ENCODE results near the gene BANF1.

BANF1 gene

DNA sequence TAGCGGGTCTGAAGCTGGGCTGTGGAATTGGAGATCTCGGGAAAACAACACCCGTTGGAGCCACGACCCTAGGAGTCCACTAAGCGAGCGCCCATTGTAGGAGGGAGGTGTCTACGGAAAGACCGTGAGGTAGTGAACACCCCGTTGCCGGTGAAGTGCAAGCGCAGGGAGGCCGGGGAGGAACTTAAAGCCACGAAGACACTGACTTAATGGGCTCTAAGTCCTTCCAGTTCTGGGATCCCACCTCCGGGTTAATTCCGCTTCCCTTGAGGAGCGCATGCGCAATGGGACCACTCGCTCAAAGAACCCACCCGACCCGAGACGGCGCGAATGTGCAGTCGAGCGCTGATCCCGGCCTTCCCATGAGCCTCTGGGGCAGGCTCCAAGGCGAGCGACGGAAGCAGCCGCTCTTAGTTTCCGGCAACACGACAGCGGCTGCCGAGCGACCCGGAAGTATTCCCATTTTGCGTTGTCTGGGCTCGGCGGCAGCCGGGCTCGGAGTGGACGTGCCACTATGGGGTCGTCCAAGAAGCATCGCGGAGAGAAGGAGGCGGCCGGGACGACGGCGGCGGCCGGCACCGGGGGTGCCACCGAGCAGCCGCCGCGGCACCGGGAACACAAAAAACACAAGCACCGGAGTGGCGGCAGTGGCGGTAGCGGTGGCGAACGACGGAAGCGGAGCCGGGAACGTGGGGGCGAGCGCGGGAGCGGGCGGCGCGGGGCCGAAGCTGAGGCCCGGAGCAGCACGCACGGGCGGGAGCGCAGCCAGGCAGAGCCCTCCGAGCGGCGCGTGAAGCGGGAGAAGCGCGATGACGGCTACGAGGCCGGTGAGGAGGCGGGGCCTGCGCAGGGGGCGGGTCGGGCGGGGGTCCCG, 40.8 kb upstream of the BANF1 start, which contains the start of gene SART1:
Gene SART1 (plus strand): TSS at position 468 of the 874 bp plus-strand sequence. CDS start 47 bp downstream, at position 515.
- peak; percentile 86 for DNase-seq (ENCODE audit: low read depth)
- peak within 1 kb of the TSS; percentile 72 for H3K4me3 ChIP-seq (ENCODE audit: low read depth, low read length)
- TF ChIP-seq, protein P1, sequence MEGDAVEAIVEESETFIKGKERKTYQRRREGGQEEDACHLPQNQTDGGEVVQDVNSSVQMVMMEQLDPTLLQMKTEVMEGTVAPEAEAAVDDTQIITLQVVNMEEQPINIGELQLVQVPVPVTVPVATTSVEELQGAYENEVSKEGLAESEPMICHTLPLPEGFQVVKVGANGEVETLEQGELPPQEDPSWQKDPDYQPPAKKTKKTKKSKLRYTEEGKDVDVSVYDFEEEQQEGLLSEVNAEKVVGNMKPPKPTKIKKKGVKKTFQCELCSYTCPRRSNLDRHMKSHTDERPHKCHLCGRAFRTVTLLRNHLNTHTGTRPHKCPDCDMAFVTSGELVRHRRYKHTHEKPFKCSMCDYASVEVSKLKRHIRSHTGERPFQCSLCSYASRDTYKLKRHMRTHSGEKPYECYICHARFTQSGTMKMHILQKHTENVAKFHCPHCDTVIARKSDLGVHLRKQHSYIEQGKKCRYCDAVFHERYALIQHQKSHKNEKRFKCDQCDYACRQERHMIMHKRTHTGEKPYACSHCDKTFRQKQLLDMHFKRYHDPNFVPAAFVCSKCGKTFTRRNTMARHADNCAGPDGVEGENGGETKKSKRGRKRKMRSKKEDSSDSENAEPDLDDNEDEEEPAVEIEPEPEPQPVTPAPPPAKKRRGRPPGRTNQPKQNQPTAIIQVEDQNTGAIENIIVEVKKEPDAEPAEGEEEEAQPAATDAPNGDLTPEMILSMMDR (IDR thresholded peaks at IDR 0.05; ENCODE audit: control insufficient read depth, extremely low read depth, insufficient read depth): no peak

DNA sequence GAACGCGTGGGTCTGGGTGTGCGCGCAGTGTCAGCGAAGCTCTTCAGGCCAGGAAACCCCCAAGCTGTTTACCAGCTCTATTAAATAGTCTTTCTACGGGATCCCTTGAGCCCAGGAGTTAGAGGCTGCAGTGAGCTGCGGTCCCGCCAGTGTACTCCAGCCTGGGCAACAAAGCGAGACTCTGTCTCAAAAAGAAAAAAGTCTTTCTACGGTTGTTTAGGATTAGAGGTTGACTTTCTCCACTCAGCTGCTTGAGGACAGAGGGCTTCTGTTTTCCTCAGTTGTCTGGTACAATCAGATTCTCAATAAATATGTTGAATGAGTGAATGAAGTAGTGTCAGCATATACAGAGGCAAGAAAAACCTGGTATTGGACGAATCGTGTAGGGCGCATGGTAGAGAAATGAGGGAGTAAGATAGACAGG, 40.1 kb upstream of the BANF1 start:
- peak overlapping the region; percentile 72 for H3K4me3 ChIP-seq (ENCODE audit: low read depth, low read length)
- TF ChIP-seq, protein P1 (IDR thresholded peaks at IDR 0.05; ENCODE audit: control insufficient read depth, extremely low read depth, insufficient read depth): no peak
- DNase-seq (ENCODE audit: low read depth): no peak

DNA sequence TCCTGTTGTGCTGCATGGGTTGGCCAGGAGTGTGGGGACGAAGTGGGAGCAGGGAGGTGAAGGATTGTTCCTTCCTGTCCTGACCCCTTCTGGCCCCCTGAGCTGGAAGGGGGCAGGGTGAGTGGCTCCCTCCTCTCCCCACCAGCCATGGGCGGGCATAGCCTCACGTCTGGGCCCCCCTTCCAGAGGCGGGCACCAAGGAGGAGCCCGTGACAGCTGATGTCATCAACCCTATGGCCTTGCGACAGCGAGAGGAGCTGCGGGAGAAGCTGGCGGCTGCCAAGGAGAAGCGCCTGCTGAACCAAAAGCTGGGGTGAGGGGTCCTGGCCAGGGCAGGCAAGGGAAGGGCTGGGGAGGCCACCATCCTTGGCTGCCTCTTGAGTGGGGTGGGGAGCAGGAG, 37.4 kb upstream of the BANF1 start:
- no peak overlapping the region for H3K4me3 ChIP-seq (ENCODE audit: low read depth, low read length)
- no peak for DNase-seq (ENCODE audit: low read depth)
- TF ChIP-seq, protein P1 (IDR thresholded peaks at IDR 0.05; ENCODE audit: control insufficient read depth, extremely low read depth, insufficient read depth): no peak

DNA sequence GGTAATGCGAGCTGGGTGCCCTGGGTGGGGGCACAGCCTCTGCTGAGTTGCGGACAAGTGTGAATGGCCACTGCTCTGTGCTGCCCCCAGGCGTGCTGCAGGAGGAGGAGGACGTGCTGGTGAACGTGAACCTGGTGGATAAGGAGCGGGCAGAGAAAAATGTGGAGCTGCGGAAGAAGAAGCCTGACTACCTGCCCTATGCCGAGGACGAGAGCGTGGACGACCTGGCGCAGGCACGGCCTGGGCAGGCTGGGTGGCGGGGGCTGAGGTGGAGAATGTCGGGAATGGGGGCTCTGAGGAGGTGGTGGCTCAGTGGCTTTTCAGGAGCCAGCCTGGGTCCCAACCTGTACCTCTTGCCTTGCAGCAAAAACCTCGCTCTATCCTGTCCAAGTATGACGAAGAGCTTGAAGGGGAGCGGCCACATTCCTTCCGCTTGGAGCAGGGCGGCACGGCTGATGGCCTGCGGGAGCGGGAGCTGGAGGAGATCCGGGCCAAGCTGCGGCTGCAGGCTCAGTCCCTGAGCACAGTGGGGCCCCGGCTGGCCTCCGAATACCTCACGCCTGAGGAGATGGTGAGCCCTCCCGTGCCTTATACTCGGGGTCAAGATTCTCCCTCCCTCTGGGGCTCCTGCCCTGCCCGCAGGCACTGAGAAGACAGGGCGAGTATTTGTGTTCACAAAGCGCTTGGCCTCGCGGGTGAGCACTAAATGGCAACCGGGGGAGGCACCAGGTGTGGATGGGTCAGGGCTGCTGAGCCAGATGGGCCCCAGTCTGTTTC, 36.1 kb upstream of the BANF1 start:
- no peak for DNase-seq (ENCODE audit: low read depth)
- TF ChIP-seq, protein P1 (IDR thresholded peaks at IDR 0.05; ENCODE audit: control insufficient read depth, extremely low read depth, insufficient read depth): no peak

DNA sequence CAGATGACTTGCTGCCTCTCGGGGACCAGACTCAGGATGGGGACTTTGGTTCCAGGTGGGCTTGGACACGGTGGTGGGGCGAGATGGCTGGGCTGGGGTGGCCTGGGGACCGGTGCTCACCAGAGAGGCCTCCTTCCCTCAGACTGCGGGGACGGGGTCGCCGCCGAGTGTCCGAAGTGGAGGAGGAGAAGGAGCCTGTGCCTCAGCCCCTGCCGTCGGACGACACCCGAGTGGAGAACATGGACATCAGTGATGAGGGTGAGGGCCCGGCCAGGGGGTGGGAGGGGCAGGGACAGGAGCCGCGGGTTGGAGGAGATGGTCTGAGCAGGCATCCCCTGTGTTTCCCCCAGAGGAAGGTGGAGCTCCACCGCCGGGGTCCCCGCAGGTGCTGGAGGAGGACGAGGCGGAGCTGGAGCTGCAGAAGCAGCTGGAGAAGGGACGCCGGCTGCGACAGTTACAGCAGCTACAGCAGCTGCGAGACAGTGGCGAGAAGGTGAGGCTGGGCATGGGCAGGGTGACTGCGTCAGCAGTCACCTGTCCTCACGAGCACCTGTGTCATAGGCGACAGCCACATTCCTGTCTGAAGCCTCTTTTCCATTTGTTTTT, 34.9 kb upstream of the BANF1 start:
- H3K4me3 ChIP-seq (ENCODE audit: low read depth, low read length): no peak overlapping the region
- no peak for DNase-seq (ENCODE audit: low read depth)
- TF ChIP-seq, protein P1 (IDR thresholded peaks at IDR 0.05; ENCODE audit: control insufficient read depth, extremely low read depth, insufficient read depth): no peak

More for the DNA sequence above, 36.1 kb upstream of the BANF1 start:
- no peak overlapping the region for H3K4me3 ChIP-seq (ENCODE audit: low read depth, low read length)

DNA sequence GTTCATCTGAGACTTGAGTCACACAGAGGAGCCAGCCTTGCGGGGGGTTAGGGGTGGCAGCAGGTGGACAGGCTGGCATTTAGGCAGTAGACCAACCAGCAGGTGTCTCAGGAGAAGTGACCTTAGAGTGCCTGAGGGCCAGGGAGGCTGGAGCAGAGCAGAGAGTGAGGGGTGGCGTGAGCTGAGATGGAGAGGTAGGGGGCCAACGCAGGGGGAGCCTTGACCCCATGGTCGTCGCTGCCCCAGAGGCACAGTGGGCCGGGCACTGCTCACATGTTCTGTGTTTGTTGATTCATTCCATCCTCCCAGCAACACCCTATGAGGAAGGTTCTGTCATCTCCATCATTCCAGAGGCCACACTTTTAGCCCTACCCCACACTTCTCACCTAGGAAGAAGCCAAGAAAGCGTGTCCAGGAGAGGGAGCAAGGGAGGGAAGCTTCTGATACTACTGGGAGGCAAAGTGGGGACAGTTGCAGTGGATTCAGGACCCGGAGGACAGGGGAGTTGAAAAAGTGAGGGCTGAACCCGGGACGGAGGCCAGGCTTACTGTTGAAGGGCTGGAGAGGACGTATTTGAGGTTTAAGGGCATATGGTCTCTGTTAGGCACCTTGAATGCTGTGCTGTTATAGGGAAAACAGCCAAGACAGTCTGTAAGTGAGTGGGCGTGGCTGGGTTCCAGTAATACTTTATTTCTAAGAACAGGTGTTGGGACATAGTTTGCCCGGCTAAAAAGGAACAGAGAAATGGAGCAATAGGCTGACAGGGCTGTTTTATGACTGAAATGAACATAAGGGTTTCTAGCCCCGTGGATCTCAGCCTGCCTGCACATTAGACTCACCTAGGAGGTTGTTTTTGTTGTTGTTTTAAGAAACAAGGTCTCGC, 33.5 kb upstream of the BANF1 start:
- no peak overlapping the region for H3K4me3 ChIP-seq (ENCODE audit: low read depth, low read length)
- TF ChIP-seq, protein P1 (IDR thresholded peaks at IDR 0.05; ENCODE audit: control insufficient read depth, extremely low read depth, insufficient read depth): no peak
- DNase-seq (ENCODE audit: low read depth): no peak

Data from LNCaP clone FGC (cell line).